Measurements from ENCODE around the gene CALHM3.

The CALHM3 gene

GRCh38 chr10:103475437-103475836, 3.6 kb downstream of the CALHM3 start:
- no peak for FAIRE-seq
- DNase-seq (ENCODE audit: insufficient read length, low spot score) = no peak

- DNase-seq (ENCODE audit: insufficient read length, low spot score) = no peak
- FAIRE-seq = no peak
Observed at GRCh38 chr10:103474077-103474476, 5.0 kb downstream of the CALHM3 start.

GRCh38 chr10:103473261-103473671, 5.8 kb downstream of the CALHM3 start:
- FAIRE-seq (no peak), DNase-seq (ENCODE audit: insufficient read length, low spot score) (no peak)

GRCh38 chr10:103472005-103472404, 7.0 kb downstream of the CALHM3 start:
- DNase-seq (ENCODE audit: insufficient read length, low spot score) (no peak), FAIRE-seq (no peak)

- FAIRE-seq (no peak), DNase-seq (ENCODE audit: insufficient read length, low spot score) (no peak)
Observed at GRCh38 chr10:103470761-103471653, 8.0 kb downstream of the CALHM3 start.

GRCh38 chr10:103469201-103469600, 9.8 kb downstream of the CALHM3 start:
- FAIRE-seq = no peak
- DNase-seq (ENCODE audit: insufficient read length, low spot score) = no peak

- DNase-seq (ENCODE audit: insufficient read length, low spot score) (no peak), FAIRE-seq (no peak)
Observed at GRCh38 chr10:103467406-103467805, 11.6 kb downstream of the CALHM3 start.

- FAIRE-seq = no peak
- DNase-seq (ENCODE audit: insufficient read length, low spot score) = no peak
Observed at GRCh38 chr10:103466734-103467133, 12.3 kb downstream of the CALHM3 start.

- FAIRE-seq (no peak), DNase-seq (ENCODE audit: insufficient read length, low spot score) (no peak)
Observed at GRCh38 chr10:103465411-103466179, 13.4 kb downstream of the CALHM3 start.

GRCh38 chr10:103463499-103463898, 15.5 kb downstream of the CALHM3 start:
- FAIRE-seq (no peak), DNase-seq (ENCODE audit: insufficient read length, low spot score) (no peak)

- DNase-seq (ENCODE audit: insufficient read length, low spot score) (no peak), FAIRE-seq (no peak)
Observed at GRCh38 chr10:103459615-103460014, 19.4 kb downstream of the CALHM3 start.

GRCh38 chr10:103458720-103459119, 20.3 kb downstream of the CALHM3 start, which contains the start of gene CALHM1:
CALHM1 (minus strand) TSS chr10:103458900; CDS start chr10:103458751, 149 bp downstream.
- DNase-seq (ENCODE audit: insufficient read length, low spot score) (no peak), FAIRE-seq (no peak)

- no peak for DNase-seq (ENCODE audit: insufficient read length, low spot score)
- no peak for FAIRE-seq
Observed at GRCh38 chr10:103457896-103458583, 21.0 kb downstream of the CALHM3 start.

- DNase-seq (ENCODE audit: insufficient read length, low spot score) (no peak), FAIRE-seq (no peak)
Observed at GRCh38 chr10:103457176-103457712, 21.8 kb downstream of the CALHM3 start.

GRCh38 chr10:103456074-103456660, 22.9 kb downstream of the CALHM3 start:
- FAIRE-seq = no peak
- DNase-seq (ENCODE audit: insufficient read length, low spot score) = no peak

GRCh38 chr10:103455235-103455634, 23.8 kb downstream of the CALHM3 start:
- DNase-seq (ENCODE audit: insufficient read length, low spot score) (no peak), FAIRE-seq (no peak)

GRCh38 chr10:103454026-103454425, 25.0 kb downstream of the CALHM3 start:
- FAIRE-seq (no peak), DNase-seq (ENCODE audit: insufficient read length, low spot score) (no peak)

- FAIRE-seq (no peak), DNase-seq (ENCODE audit: insufficient read length, low spot score) (no peak)
Observed at GRCh38 chr10:103452506-103453230, 26.4 kb downstream of the CALHM3 start.

GRCh38 chr10:103451831-103452505, 27.1 kb downstream of the CALHM3 start, which contains the start of gene CALHM2:
CALHM2 (minus strand) TSS chr10:103452370; CDS start chr10:103449941, 2,429 bp downstream.
- DNase-seq (ENCODE audit: insufficient read length, low spot score) (no peak), FAIRE-seq (no peak)

Measured in HTR-8/SVneo (cell line).